GM18502 (cell line): ENCODE measurements around the gene ZNF423.

ENCODE experiments used
- ATAC-seq: cut with Tn5 transposase; IDR thresholded peaks from one replicate; pipeline ENCODE4 v1.9.1; 2021; ENCODE audit warnings: mild to moderate bottlenecking; ENCODE audit not compliant: unreplicated experiment, poor library complexity

Gene ZNF423

GRCh38 chr16:49530427-49530970, 325.4 kb downstream of the ZNF423 start:
- no peak for ATAC-seq

GRCh38 chr16:49529411-49530045, 326.4 kb downstream of the ZNF423 start:
- ATAC-seq, result no peak

DNA sequence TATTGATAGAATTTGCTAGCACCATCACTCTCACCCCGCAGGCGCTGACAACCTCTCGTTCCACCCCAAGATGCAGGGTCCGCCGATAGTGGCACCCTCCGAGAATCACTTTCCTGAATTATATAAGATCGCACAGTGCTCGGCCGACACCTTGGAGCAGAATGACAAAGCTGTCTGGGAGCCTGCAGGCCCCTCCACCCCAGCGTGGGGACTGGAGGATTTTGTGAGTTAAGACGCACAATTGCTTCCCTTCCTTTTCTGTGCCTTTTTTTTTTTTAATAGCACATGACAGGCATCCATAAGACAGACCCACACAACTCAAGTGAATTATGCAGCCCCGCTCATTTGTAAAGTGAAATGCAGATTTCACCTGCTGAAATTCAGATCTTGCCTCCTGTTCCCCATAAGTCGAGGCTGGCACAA, 327.0 kb downstream of the ZNF423 start:
- no peak for ATAC-seq

DNA sequence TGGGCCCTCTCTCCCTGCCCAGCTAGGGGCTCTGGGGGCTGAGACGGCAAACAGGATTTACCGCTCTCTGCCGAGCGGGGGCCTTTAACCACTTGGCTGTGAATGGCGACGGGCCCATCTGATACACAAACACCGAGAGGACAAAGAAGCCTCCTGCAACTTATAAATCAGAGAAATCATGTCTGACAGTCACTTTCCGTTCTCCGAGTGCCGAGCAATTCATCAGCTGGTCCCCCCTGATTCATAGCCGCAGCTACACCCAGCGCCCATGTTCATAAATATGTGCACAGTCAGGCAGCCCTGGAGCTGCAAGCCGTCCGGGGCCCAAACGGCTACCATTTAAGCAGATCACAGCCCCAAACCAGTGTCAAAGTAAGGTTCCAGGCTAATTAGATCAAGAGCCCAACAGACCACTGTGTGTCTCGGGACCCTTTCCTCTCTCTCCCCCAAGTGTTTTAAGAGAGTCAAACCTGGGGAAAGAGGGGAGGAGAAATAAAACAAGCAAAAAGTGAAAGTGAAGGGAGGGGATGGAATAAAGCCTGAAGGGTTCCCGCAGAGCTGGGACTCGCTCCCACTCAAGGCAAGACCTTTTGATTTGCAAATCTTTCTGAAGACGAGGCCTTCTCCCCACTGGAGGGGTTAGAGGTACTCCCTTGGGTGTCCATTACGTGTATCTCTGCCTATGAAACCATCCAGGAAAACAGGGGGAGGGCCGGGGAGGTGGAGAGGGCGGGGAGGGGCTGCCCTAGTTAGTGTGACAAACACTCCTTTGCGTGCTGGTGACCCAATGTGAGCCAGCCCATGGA, 327.6 kb downstream of the ZNF423 start:
- ATAC-seq, result no peak

GRCh38 chr16:49527611-49528010, 328.3 kb downstream of the ZNF423 start:
- ATAC-seq, result no peak

DNA sequence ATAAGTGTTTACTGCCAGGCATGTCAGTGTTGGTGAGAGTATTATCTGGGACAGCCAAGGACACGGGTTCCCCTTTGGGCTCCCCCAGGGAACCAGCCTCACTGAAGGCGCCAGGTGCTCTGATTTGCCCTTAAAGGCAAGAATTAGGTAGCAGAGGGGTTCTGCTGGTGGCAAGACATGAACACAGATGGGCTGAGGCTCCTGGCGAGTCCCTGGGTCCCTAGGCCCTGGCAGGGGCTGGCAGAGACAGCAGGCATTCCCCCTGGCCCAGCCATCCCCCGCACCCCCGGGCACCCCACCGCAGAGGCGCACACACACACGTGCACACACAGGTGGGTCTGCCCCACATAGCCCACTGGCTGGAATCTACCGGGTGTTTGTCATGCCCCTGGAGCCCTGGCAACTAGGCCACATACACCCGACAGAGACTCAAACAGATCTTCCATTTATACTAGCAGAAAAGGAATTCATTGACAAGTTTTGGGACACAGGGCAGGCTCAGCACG, 329.0 kb downstream of the ZNF423 start:
- ATAC-seq, result no peak

DNA sequence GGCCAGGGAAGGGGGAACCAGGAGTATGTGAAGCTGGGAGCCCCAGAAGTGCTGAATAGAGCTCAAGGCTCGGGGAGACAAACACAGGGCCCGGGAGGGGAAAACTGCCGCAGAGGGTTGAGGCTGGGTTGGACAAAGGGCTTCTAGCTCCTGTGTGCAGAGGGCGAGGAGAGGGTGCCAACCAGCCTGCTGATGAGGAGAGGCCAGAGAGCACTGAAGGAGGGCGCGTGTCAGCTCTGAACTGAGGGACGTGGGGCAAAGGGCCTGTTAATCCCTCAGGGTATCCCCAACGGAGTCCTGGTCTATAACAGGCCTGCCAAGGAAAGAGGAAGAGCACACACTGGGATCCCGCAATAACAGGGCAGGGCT, 331.0 kb downstream of the ZNF423 start:
- no peak for ATAC-seq

DNA sequence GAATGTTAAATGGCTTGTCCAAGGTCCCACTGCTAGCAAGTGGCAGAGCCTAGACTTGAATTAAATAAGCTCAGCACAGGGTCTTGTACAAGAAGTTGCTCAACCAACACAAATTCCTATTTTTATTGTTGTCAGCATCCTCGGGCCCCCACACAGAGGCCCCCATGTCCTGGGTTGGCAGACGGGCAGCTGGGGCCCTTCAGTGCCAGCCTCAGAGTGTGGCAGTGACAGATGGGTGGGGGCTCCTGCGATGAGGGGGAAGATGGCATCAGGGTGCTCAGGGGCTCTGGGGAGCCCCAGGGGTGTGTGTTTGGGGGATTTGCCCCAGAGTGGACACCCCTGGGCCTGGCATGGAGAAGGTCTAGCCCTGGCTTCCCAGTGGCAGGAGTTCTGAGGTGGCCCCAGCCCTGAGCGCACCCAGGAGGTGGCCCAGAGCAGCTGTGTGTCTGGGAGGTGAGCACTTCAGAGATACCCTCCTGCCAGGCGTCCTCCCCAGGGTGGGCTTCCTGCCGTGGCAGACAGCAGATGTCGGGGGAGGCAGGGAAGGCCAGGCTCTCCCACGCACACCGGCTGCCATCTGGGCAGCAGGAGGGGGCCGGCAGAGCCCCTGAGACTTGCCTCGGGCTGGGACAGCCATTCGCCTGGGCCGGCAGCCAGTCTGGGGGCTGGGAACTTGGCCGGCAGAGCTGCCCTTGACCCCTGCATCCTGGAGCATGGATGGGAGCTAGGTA, 331.5 kb downstream of the ZNF423 start:
- ATAC-seq, result no peak

- no peak for ATAC-seq
These were observed 332.3 kb downstream of the ZNF423 start for GRCh38 chr16:49523435-49524159.

- ATAC-seq, result no peak
These were observed 334.1 kb downstream of the ZNF423 start for GRCh38 chr16:49521734-49522325.

- ATAC-seq, result no peak
These were observed 335.3 kb downstream of the ZNF423 start for GRCh38 chr16:49520492-49521038.

DNA sequence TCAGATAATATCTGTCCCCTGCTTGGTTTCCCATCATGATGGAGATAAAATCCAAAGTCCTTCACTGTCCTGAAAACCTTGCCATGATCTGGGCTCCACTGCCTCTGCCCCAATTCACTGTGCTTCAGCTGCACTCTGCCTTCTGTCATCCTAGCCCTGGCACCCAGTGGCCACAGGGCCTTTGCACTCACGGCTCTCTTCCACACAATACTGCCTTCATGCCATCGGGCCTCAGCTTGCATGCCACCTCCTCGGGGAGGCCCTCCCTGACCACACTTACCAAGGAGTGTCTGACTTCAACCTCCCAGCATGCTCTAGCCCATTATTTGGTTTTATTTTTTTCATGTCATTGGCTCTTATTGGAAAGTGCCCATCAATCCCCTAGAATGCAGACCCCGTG, 336.2 kb downstream of the ZNF423 start:
- no peak for ATAC-seq

- ATAC-seq, result no peak
These were observed 336.8 kb downstream of the ZNF423 start for GRCh38 chr16:49519008-49519656.

GRCh38 chr16:49516382-49517036, 339.4 kb downstream of the ZNF423 start:
- ATAC-seq, result no peak

- no peak for ATAC-seq
These were observed 340.1 kb downstream of the ZNF423 start for GRCh38 chr16:49515861-49516260.

GRCh38 chr16:49515016-49515565, 340.8 kb downstream of the ZNF423 start:
- ATAC-seq, result no peak

GRCh38 chr16:49514073-49514980, 341.6 kb downstream of the ZNF423 start:
- no peak for ATAC-seq
